ENCODE results near the gene BSDC1. TPM values are rescaled to one million over a fixed set of nuclear protein-coding genes. Genes with fewer than 3 reads are reported as not detected.

The BSDC1 gene
- total and polyA plus RNA-seq, 2 of the 13 experiments (the other 11 are each of a cell fraction or from before 2014, with no cell fraction given): 40.3 to 64.2 TPM

GRCh38 chr1:32398401-32398800 is 4.2 kb upstream of the BSDC1 start:
- no peak overlapping the region for H3K27ac ChIP-seq (ENCODE audit: extremely low read length, insufficient read depth, low read length)
- WGBS (ENCODE audit: low lambda C conversion rate): 11% methylated on average over 2 of the region's 2 CpGs
- DNase-seq (ENCODE audit: low spot score) (no peak), FAIRE-seq (no peak), ATAC-seq (no peak)
- no peaks in the 10 kb centered on the region for H4K20me1 ChIP-seq (ENCODE audit: insufficient read depth, low read length)
- H3K4me3 ChIP-seq (replicated peaks in 1 of 3; ENCODE audit: insufficient read depth in 1 of 3, low read depth in 2 of 3, low read length in 3 of 3): no peak overlapping the region
- H3K79me2 ChIP-seq (ENCODE audit: insufficient read depth, low read length): peaks cover 8% of the 10 kb centered on the region
- POLR2A ChIA-PET: no interaction called here
- no peak overlapping the region for H3K9ac ChIP-seq (ENCODE audit: insufficient read depth, low read depth, low read length)
- CTCF ChIA-PET (ENCODE audit: low intra/inter-chr PET ratio, low total read pairs): no interaction called here
- no peaks in the 10 kb centered on the region for H3K9me3 ChIP-seq (ENCODE audit: low read length)
- no peaks in the 10 kb centered on the region for H3K36me3 ChIP-seq (replicated peaks in 1 of 2; ENCODE audit: control insufficient read depth in 1 of 2, insufficient read depth in 2 of 2, low read length in 2 of 2)
- peaks cover 17% of the 10 kb centered on the region for H3K4me1 ChIP-seq (ENCODE audit: insufficient read depth, low read length)
- in situ Hi-C loops (cut with HindIII; ENCODE audit: extremely low pct_ligation_motif_present, low pct_unique_long_range_greater_than_20kb): no loop called here
- no peak overlapping the region for H2AFZ ChIP-seq (ENCODE audit: low read length)
- intact Hi-C loops (cut with micrococcal nuclease; ENCODE audit: unreplicated experiment): loop anchor here (10.0 kb wide), 1 partner anchor 64 kb away; the partner anchor contains the start of gene MARCKSL1
- BruUV-seq (replicated peaks): no TSS peak
- H3K27me3 ChIP-seq (ENCODE audit: control insufficient read depth in 1 of 2, insufficient read depth in 2 of 2, low read length in 2 of 2): no peaks in the 10 kb centered on the region; a peak in 1 of 5 replicates
- TF ChIP-seq ZNF101 (CRISPR knock-in tag; IDR thresholded peaks at IDR 0.05; ENCODE audit: borderline replicate concordance, low read depth) (no peak), HNRNPUL1 (IDR thresholded peaks at IDR 0.05; ENCODE audit: low read depth, low read length) (no peak), MLLT10 (CRISPR knock-in tag; IDR thresholded peaks at IDR 0.05) (no peak), SMAD1 (CRISPR knock-in tag; IDR thresholded peaks at IDR 0.05; ENCODE audit: borderline replicate concordance, low read depth) (no peak), BRCA1 (CRISPR knock-in tag; IDR thresholded peaks at IDR 0.05) (no peak), CSRNP2 (CRISPR knock-in tag; conservative IDR thresholded peaks at IDR 0.05; ENCODE audit: low read depth) (no peak), RCOR2 (CRISPR knock-in tag; IDR thresholded peaks at IDR 0.05) (no peak), HDAC2 (CRISPR knock-in tag; IDR thresholded peaks at IDR 0.05) (no peak), ZNF354B (CRISPR knock-in tag; IDR thresholded peaks at IDR 0.05) (no peak), PPARG (CRISPR knock-in tag; conservative IDR thresholded peaks at IDR 0.05) (no peak), ZNF703 (CRISPR knock-in tag; IDR thresholded peaks at IDR 0.05; ENCODE audit: borderline replicate concordance) (no peak), ZNF577 (CRISPR knock-in tag; IDR thresholded peaks at IDR 0.05; ENCODE audit: borderline replicate concordance, low read depth) (no peak), LCORL (IDR thresholded peaks at IDR 0.05) (no peak), LCORL (CRISPR knock-in tag; IDR thresholded peaks at IDR 0.05) (no peak), ZNF232 (CRISPR knock-in tag; IDR thresholded peaks at IDR 0.05; ENCODE audit: borderline replicate concordance) (no peak)
- TF ChIP-seq, protein P1, sequence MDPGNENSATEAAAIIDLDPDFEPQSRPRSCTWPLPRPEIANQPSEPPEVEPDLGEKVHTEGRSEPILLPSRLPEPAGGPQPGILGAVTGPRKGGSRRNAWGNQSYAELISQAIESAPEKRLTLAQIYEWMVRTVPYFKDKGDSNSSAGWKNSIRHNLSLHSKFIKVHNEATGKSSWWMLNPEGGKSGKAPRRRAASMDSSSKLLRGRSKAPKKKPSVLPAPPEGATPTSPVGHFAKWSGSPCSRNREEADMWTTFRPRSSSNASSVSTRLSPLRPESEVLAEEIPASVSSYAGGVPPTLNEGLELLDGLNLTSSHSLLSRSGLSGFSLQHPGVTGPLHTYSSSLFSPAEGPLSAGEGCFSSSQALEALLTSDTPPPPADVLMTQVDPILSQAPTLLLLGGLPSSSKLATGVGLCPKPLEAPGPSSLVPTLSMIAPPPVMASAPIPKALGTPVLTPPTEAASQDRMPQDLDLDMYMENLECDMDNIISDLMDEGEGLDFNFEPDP (CRISPR knock-in tag; conservative IDR thresholded peaks at IDR 0.05): no peak
- TF ChIP-seq, protein P2, sequence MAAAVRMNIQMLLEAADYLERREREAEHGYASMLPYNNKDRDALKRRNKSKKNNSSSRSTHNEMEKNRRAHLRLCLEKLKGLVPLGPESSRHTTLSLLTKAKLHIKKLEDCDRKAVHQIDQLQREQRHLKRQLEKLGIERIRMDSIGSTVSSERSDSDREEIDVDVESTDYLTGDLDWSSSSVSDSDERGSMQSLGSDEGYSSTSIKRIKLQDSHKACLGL (CRISPR knock-in tag; IDR thresholded peaks at IDR 0.05): no peak
- TF ChIP-seq, protein P3, sequence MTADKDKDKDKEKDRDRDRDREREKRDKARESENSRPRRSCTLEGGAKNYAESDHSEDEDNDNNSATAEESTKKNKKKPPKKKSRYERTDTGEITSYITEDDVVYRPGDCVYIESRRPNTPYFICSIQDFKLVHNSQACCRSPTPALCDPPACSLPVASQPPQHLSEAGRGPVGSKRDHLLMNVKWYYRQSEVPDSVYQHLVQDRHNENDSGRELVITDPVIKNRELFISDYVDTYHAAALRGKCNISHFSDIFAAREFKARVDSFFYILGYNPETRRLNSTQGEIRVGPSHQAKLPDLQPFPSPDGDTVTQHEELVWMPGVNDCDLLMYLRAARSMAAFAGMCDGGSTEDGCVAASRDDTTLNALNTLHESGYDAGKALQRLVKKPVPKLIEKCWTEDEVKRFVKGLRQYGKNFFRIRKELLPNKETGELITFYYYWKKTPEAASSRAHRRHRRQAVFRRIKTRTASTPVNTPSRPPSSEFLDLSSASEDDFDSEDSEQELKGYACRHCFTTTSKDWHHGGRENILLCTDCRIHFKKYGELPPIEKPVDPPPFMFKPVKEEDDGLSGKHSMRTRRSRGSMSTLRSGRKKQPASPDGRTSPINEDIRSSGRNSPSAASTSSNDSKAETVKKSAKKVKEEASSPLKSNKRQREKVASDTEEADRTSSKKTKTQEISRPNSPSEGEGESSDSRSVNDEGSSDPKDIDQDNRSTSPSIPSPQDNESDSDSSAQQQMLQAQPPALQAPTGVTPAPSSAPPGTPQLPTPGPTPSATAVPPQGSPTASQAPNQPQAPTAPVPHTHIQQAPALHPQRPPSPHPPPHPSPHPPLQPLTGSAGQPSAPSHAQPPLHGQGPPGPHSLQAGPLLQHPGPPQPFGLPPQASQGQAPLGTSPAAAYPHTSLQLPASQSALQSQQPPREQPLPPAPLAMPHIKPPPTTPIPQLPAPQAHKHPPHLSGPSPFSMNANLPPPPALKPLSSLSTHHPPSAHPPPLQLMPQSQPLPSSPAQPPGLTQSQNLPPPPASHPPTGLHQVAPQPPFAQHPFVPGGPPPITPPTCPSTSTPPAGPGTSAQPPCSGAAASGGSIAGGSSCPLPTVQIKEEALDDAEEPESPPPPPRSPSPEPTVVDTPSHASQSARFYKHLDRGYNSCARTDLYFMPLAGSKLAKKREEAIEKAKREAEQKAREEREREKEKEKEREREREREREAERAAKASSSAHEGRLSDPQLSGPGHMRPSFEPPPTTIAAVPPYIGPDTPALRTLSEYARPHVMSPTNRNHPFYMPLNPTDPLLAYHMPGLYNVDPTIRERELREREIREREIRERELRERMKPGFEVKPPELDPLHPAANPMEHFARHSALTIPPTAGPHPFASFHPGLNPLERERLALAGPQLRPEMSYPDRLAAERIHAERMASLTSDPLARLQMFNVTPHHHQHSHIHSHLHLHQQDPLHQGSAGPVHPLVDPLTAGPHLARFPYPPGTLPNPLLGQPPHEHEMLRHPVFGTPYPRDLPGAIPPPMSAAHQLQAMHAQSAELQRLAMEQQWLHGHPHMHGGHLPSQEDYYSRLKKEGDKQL (CRISPR knock-in tag; IDR thresholded peaks at IDR 0.05; ENCODE audit: low read depth): no peak
- H3K4me2 ChIP-seq (ENCODE audit: low read depth, low read length): no peak overlapping the region

Measured in HepG2 (cell line).